H1 (cell line): ENCODE results near the gene WDR1. TPM values are rescaled to one million over a fixed set of nuclear protein-coding genes. Genes with fewer than 3 reads are reported as not detected.

ENCODE experiments used
- CTCF ChIA-PET: fragments of 300-600 bp; sonication (Branson Sonifier 250); formaldehyde crosslinking; loops from one replicate; lab custom pipeline; 2021; ENCODE audit not compliant: partially characterized antibody; lab: Charles Lee
- POLR2A ChIA-PET: fragments of 300-600 bp; sonication (Branson Sonifier 250); formaldehyde crosslinking; loops from one replicate; lab custom pipeline; 2021; ENCODE audit warnings: inconsistent platforms; ENCODE audit not compliant: partially characterized antibody; lab: Charles Lee
- DNase-seq, 2 experiments: peaks; one replicate each; pipeline versions ENCODE4 v3.0.0 to v3.0.0-alpha.2; 2010 to 2022; ENCODE audit warnings: low spot score in 2 of 2, low read depth in 1 of 2, mixed read lengths in 1 of 2
- FAIRE-seq: peaks from 2 replicates; lab custom pipeline; 2011; peaks lifted over from hg19 to GRCh38; lab: Jason Lieb, UNC
- H2AFZ ChIP-seq: 2 replicates; pipeline ENCODE4 v1.8.1; 2012; ENCODE audit warnings: low read length, inconsistent platforms
- H2AK5ac ChIP-seq: 2 replicates; pipeline ENCODE4 v1.6.1; 2013; ENCODE audit warnings: low read depth, low read length
- H2BK120ac ChIP-seq: replicated peaks from 2 replicates; pipeline ENCODE3; 2013; ENCODE audit warnings: low read depth, low read length, inconsistent platforms
- H2BK12ac ChIP-seq: 2 replicates; pipeline ENCODE4 v1.6.1; 2013; ENCODE audit warnings: low read depth, low read length
- H2BK15ac ChIP-seq: 2 replicates; pipeline ENCODE4 v1.6.1; 2013; ENCODE audit warnings: low read length
- H2BK20ac ChIP-seq: 2 replicates; pipeline ENCODE4 v1.6.1; 2013; ENCODE audit warnings: low read length
- H2BK5ac ChIP-seq: 2 replicates; pipeline ENCODE4 v1.6.1; 2013; ENCODE audit warnings: low read depth, low read length
- H3K14ac ChIP-seq: 2 replicates; pipeline ENCODE4 v1.6.1; 2013; ENCODE audit warnings: inconsistent platforms; ENCODE audit not compliant: insufficient read length
- H3K18ac ChIP-seq: 2 replicates; pipeline ENCODE4 v1.6.1; 2013; ENCODE audit warnings: low read length; ENCODE audit errors: extremely low read depth
- H3K23ac ChIP-seq: 2 replicates; pipeline ENCODE4 v1.6.1; 2013; ENCODE audit warnings: inconsistent platforms; ENCODE audit not compliant: insufficient read length
- H3K23me2 ChIP-seq: 2 replicates; pipeline ENCODE4 v1.6.1; 2013; ENCODE audit warnings: low read depth, low read length
- H3K27ac ChIP-seq: 2 replicates; pipeline ENCODE4 v1.6.1; 2011; ENCODE audit warnings: low read depth, low read length, inconsistent platforms
- H3K27me3 ChIP-seq, 4 experiments: replicated peaks in 1 of 4; 1 replicate in 1 of 4; 2 replicates in 3 of 4; pipeline versions ENCODE4 v1.6.1 to v1.8.1; 2011 to 2013; ENCODE audit warnings: low read length in 3 of 4, mild to moderate bottlenecking in 3 of 4, inconsistent platforms in 2 of 4, mixed read lengths in 2 of 4, moderate library complexity in 1 of 4; ENCODE audit not compliant: control insufficient read depth in 3 of 4, insufficient read depth in 3 of 4; ENCODE audit errors: extremely low read depth in 1 of 4
- H3K36me3 ChIP-seq, 4 experiments: 2 replicates each; pipeline versions ENCODE4 v1.6.1 to v1.8.1; 2011 to 2013; ENCODE audit warnings: mild to moderate bottlenecking in 4 of 4, low read length in 3 of 4, moderate library complexity in 2 of 4, control low read depth in 1 of 4, inconsistent platforms in 1 of 4; ENCODE audit not compliant: insufficient read depth in 4 of 4, control insufficient read depth in 2 of 4
- H3K4ac ChIP-seq: replicated peaks from 2 replicates; pipeline ENCODE3; 2013; ENCODE audit warnings: low read length, low read depth, mixed read lengths, inconsistent platforms; ENCODE audit not compliant: insufficient read length
- H3K4me1 ChIP-seq, 4 experiments: replicated peaks in 1 of 4; 1 replicate in 1 of 4; 2 replicates in 3 of 4; pipeline versions ENCODE4 v1.6.1 to v1.8.1; 2011 to 2013; ENCODE audit warnings: low read length in 3 of 4, inconsistent platforms in 2 of 4, mixed read lengths in 1 of 4; ENCODE audit not compliant: insufficient read depth in 4 of 4, control insufficient read depth in 3 of 4
- H3K4me2 ChIP-seq, 2 experiments: 2 replicates each; pipeline versions ENCODE4 v1.6.1 to v1.8.1; 2011 to 2013; ENCODE audit warnings: low read depth in 2 of 2, low read length in 2 of 2, control low read depth in 1 of 2, inconsistent platforms in 1 of 2, mild to moderate bottlenecking in 1 of 2; ENCODE audit not compliant: insufficient read depth in 1 of 2
- H3K4me3 ChIP-seq, 4 experiments: fragments of 200-600, 300-600 bp in 1 of 4; sonication (generic), shearing (Covaris generic), sonication (Bioruptor Twin) in 1 of 4; 2 replicates each; pipeline versions ENCODE4 v1.5.1 to v1.8.1; 2011 to 2016; ENCODE audit warnings: low read length in 4 of 4, low read depth in 3 of 4, control low read depth in 2 of 4, inconsistent platforms in 2 of 4, mild to moderate bottlenecking in 2 of 4, mixed read lengths in 1 of 4, moderate library complexity in 1 of 4; ENCODE audit not compliant: insufficient read depth in 2 of 4; ENCODE audit errors: extremely low read depth in 1 of 4
- H3K56ac ChIP-seq: replicated peaks from 2 replicates; pipeline ENCODE3; 2013; ENCODE audit warnings: low read depth, mild to moderate bottlenecking, mixed read lengths, low read length, inconsistent platforms; ENCODE audit not compliant: insufficient read length
- H3K79me1 ChIP-seq: 2 replicates; pipeline ENCODE4 v1.6.1; 2013; ENCODE audit warnings: low read depth, low read length, control low read depth
- H3K79me2 ChIP-seq, 2 experiments: 2 replicates each; pipeline versions ENCODE4 v1.6.1 to v1.8.1; 2012 to 2013; ENCODE audit warnings: low read length in 2 of 2, mild to moderate bottlenecking in 2 of 2, inconsistent platforms in 1 of 2; ENCODE audit not compliant: insufficient read depth in 2 of 2, control insufficient read depth in 1 of 2
- H3K9ac ChIP-seq, 4 experiments: replicated peaks in 1 of 4; 1 replicate in 1 of 4; 2 replicates in 3 of 4; pipeline versions ENCODE4 v1.6.1 to v1.8.1; 2011 to 2013; ENCODE audit warnings: low read depth in 3 of 4, low read length in 3 of 4, control low read depth in 2 of 4, mild to moderate bottlenecking in 2 of 4, moderate library complexity in 2 of 4, inconsistent platforms in 1 of 4; ENCODE audit errors: extremely low read depth in 1 of 4
- H3K9me3 ChIP-seq, 2 experiments: 2 replicates each; pipeline versions ENCODE4 v1.6.1 to v1.8.1; 2012 to 2013; ENCODE audit warnings: mild to moderate bottlenecking in 2 of 2, moderate library complexity in 2 of 2, control low read depth in 1 of 2, inconsistent platforms in 1 of 2, low read depth in 1 of 2, low read length in 1 of 2, mixed read lengths in 1 of 2; ENCODE audit not compliant: insufficient read depth in 2 of 2
- H4K20me1 ChIP-seq, 2 experiments: replicated peaks in 1 of 2; 2 replicates each; pipeline versions ENCODE3 to v1.8.1; 2011 to 2013; ENCODE audit warnings: inconsistent platforms in 2 of 2, low read length in 2 of 2, mild to moderate bottlenecking in 1 of 2; ENCODE audit not compliant: insufficient read depth in 2 of 2, control insufficient read depth in 1 of 2
- H4K5ac ChIP-seq: 2 replicates; pipeline ENCODE4 v1.6.1; 2013; ENCODE audit warnings: low read length, low read depth, mixed read lengths, inconsistent platforms; ENCODE audit not compliant: insufficient read length
- H4K8ac ChIP-seq: 2 replicates; pipeline ENCODE4 v1.8.0; 2013; ENCODE audit warnings: mild to moderate bottlenecking, moderate library complexity, low read length, inconsistent platforms; ENCODE audit not compliant: insufficient read depth; ENCODE audit errors: extremely low read depth
- H4K91ac ChIP-seq: replicated peaks from 2 replicates; pipeline ENCODE3; 2013; ENCODE audit warnings: low read length, mixed read lengths, inconsistent platforms; ENCODE audit not compliant: insufficient read length
- CTBP2 ChIP-seq: IDR thresholded peaks from 2 replicates; pipeline ENCODE4 v1.7.0; 2011; ENCODE audit warnings: borderline replicate concordance, mild to moderate bottlenecking, moderate library complexity, mixed read lengths, low read length; ENCODE audit not compliant: insufficient read depth, insufficient read length
- E2F6 ChIP-seq: IDR thresholded peaks from 2 replicates; pipeline ENCODE4 v1.6.1; 2012; ENCODE audit warnings: inconsistent platforms
- EGR1 ChIP-seq: IDR thresholded peaks from 2 replicates; pipeline ENCODE4 v1.6.1; 2011; ENCODE audit warnings: low read depth, low read length, borderline replicate concordance
- KDM5A ChIP-seq: fragments of 200-600 bp; IDR thresholded peaks from 2 replicates; pipeline ENCODE4 v1.7.1; 2012; ENCODE audit warnings: mild to moderate bottlenecking, low read length, inconsistent platforms, mixed read lengths
- RBBP5 ChIP-seq: IDR thresholded peaks from 2 replicates; pipeline ENCODE4 v1.7.1; 2012; ENCODE audit warnings: low read depth, mild to moderate bottlenecking, inconsistent platforms, low read length, moderate library complexity, borderline replicate concordance
- SIRT6 ChIP-seq: IDR thresholded peaks from one replicate; pipeline ENCODE4 v1.7.1; 2012; ENCODE audit warnings: low read length, inconsistent platforms
- USF2 ChIP-seq: IDR thresholded peaks from 2 replicates; pipeline ENCODE4 v1.6.1; 2011; ENCODE audit warnings: low read length, improper control_type of control experiment
- ZNF274 ChIP-seq: IDR thresholded peaks from 2 replicates; pipeline ENCODE4 v1.7.0; 2012; ENCODE audit warnings: low read length, borderline replicate concordance; ENCODE audit errors: extremely low read depth
- WGBS, 2 experiments: shearing (Covaris generic) in 1 of 2; methylation state at CpG; one replicate each; pipeline versions ENCODE4 v1.1.6 to v1.1.7; 2013 to 2015; ENCODE audit warnings: low lambda C conversion rate in 2 of 2, mixed read lengths in 2 of 2, inconsistent platforms in 1 of 2, low coverage in 1 of 2, missing lambda C conversion rate in 1 of 2; ENCODE audit not compliant: insufficient replicate concordance in 2 of 2, insufficient coverage in 1 of 2, insufficient read length in 1 of 2; ENCODE audit errors: extremely low coverage in 1 of 2, missing lambda C conversion rate in 1 of 2; 5-methylcytosine and 5-hydroxymethylcytosine counted together
- polyA plus RNA-seq, 7 experiments: library from polyadenylated mRNA; depleted of rRNA in 3 of 7; stranded (reverse) in 5 of 7; unstranded in 2 of 7; fragments of >200 nt in 5 of 7; fragments of 200-250 nt in 2 of 7; gene quantifications; 1 replicate in 5 of 7; 2 replicates in 1 of 7; 4 replicates in 1 of 7; pipeline versions ENCODE4 v1.2.1 to v1.2.3, GENCODE V29; 2011 to 2013; ENCODE audit warnings: missing spikeins in 2 of 7, mixed read lengths in 2 of 7
- total RNA-seq: library from RNA; stranded (reverse); fragmentation: NEBNext Ultra II Directional; extraction: Animal tissue kit (Norgen Biotek cat#: 25700); gene quantifications from 2 replicates; pipeline ENCODE4 v1.2.1, GENCODE V29; 2021

Gene WDR1
- total and polyA plus RNA-seq, 2 of the 8 experiments (the other 6 are each of a cell fraction or from before 2014, with no cell fraction given): 315 to 377 TPM

- TF ChIP-seq USF2 (no peak), KDM5A (no peak), ZNF274 (no peak), CTBP2 (no peak), RBBP5 (no peak), E2F6 (no peak), SIRT6 (no peak), EGR1 (no peak)
- H3K23ac ChIP-seq: no peak overlapping the region
- H3K36me3 ChIP-seq: peaks cover 62 to 99% (median 94%) of the 10 kb centered on the region in 4 experiments
- H2BK5ac ChIP-seq: no peak overlapping the region
- H4K8ac ChIP-seq: no peak overlapping the region
- no peaks in the 10 kb centered on the region for H3K23me2 ChIP-seq
- H2BK120ac ChIP-seq: no peak overlapping the region
- no peak overlapping the region for H3K9ac ChIP-seq
- no peak overlapping the region for H3K56ac ChIP-seq
- H3K4me1 ChIP-seq: no peaks in the 10 kb centered on the region
- H4K20me1 ChIP-seq: peaks cover 16 to 33% of the 10 kb centered on the region in 2 experiments
- H3K79me2 ChIP-seq: no peaks in the 10 kb centered on the region; a peak in 1 of 4 replicates
- no peak overlapping the region for H2BK15ac ChIP-seq
- ChIA-PET CTCF (interaction anchor here (1.0 to 1.8 kb wide), 2 partner anchors 9 kb away, joined by 5 to 6 read pairs; no protein-coding TSS in a partner anchor), POLR2A (interaction anchor here (1.2 to 1.7 kb wide), 3 partner anchors 14 to 36 kb away, joined by 4 to 7 read pairs (median 5); no protein-coding TSS in a partner anchor)
- H3K27me3 ChIP-seq: no peaks in the 10 kb centered on the region
- H2AK5ac ChIP-seq: no peak overlapping the region
- no peak overlapping the region for H4K5ac ChIP-seq
- no peak overlapping the region for H4K91ac ChIP-seq
- no peak overlapping the region for H3K4me3 ChIP-seq
- no peak overlapping the region for H3K14ac ChIP-seq
- DNase-seq (no peak), FAIRE-seq (no peak)
- H3K27ac ChIP-seq: no peak overlapping the region
- no peak overlapping the region for H2BK20ac ChIP-seq
- no peak overlapping the region for H2AFZ ChIP-seq
- no peak overlapping the region for H3K18ac ChIP-seq
- no peak overlapping the region for H2BK12ac ChIP-seq
- H3K79me1 ChIP-seq: peaks cover 2% of the 10 kb centered on the region; the same call in 1 of the 2 replicates
- H3K4me2 ChIP-seq: no peak overlapping the region
- WGBS, 2 experiments: 93% methylated on average over 10 of the region's 10 CpGs; no CpG with 5 or more reads in 1 of the 2 experiments
- no peak overlapping the region for H3K4ac ChIP-seq
- H3K9me3 ChIP-seq: no peaks in the 10 kb centered on the region
Measured at GRCh38 chr4:10080589-10081217, 35.9 kb downstream of the WDR1 start.
